H1 (cell line): ENCODE data around the gene NANOS2. TPM values are rescaled to one million over a fixed set of nuclear protein-coding genes. Genes with fewer than 3 reads are reported as not detected.

Source experiments
- EP300 ChIP-seq, 2 experiments: IDR thresholded peaks; 1 replicate in 1 of 2; 2 replicates in 1 of 2; pipeline ENCODE4 v1.6.1; 2011 to 2012; ENCODE audit warnings: low read depth in 2 of 2, low read length in 2 of 2, mild to moderate bottlenecking in 2 of 2, borderline replicate concordance in 1 of 2, inconsistent platforms in 1 of 2, moderate library complexity in 1 of 2
- HDAC2 ChIP-seq, 2 experiments: fragments of 300-600 bp in 1 of 2; sonication (generic) in 1 of 2; IDR thresholded peaks; 2 replicates each; pipeline ENCODE4 v1.6.1; 2011 to 2012; ENCODE audit warnings: low read depth in 2 of 2, low read length in 2 of 2, mild to moderate bottlenecking in 2 of 2, moderate library complexity in 2 of 2, borderline replicate concordance in 1 of 2, inconsistent platforms in 1 of 2
- NANOG ChIP-seq: IDR thresholded peaks from 2 replicates; pipeline ENCODE4 v1.6.1; 2011; ENCODE audit warnings: low read length, low read depth, mild to moderate bottlenecking, inconsistent platforms; ENCODE audit not compliant: insufficient read depth, poor library complexity, severe bottlenecking
- SAP30 ChIP-seq: fragments of 300-600 bp; sonication (generic); IDR thresholded peaks from 2 replicates; pipeline ENCODE4 v1.7.1; 2012; ENCODE audit warnings: low read length, moderate library complexity, mild to moderate bottlenecking, inconsistent platforms; ENCODE audit not compliant: insufficient read depth, insufficient replicate concordance
- polyA plus RNA-seq, 7 experiments: library from polyadenylated mRNA; depleted of rRNA in 3 of 7; stranded (reverse) in 5 of 7; unstranded in 2 of 7; fragments of >200 nt in 5 of 7; fragments of 200-250 nt in 2 of 7; gene quantifications; 1 replicate in 5 of 7; 2 replicates in 1 of 7; 4 replicates in 1 of 7; pipeline versions ENCODE4 v1.2.1 to v1.2.3, GENCODE V29; 2011 to 2013; ENCODE audit warnings: missing spikeins in 2 of 7, mixed read lengths in 2 of 7
- total RNA-seq: library from RNA; stranded (reverse); fragmentation: NEBNext Ultra II Directional; extraction: Animal tissue kit (Norgen Biotek cat#: 25700); gene quantifications from 2 replicates; pipeline ENCODE4 v1.2.1, GENCODE V29; 2021
- TF ChIP-seq, protein P1 (sequence below): fragments of 300-600 bp; sonication (generic); IDR thresholded peaks from 2 replicates; pipeline ENCODE4 v1.7.1; 2012; ENCODE audit warnings: low read length, moderate library complexity, mild to moderate bottlenecking, inconsistent platforms; ENCODE audit not compliant: insufficient replicate concordance
- TF ChIP-seq, protein P2 (sequence below): IDR thresholded peaks from 2 replicates; pipeline ENCODE4 v1.6.1; 2012; ENCODE audit warnings: low read length, inconsistent platforms

Gene NANOS2
- total and polyA plus RNA-seq, 2 of the 8 experiments (the other 6 are each of a cell fraction or from before 2014, with no cell fraction given): 0.20 TPM; not detected in 1

DNA sequence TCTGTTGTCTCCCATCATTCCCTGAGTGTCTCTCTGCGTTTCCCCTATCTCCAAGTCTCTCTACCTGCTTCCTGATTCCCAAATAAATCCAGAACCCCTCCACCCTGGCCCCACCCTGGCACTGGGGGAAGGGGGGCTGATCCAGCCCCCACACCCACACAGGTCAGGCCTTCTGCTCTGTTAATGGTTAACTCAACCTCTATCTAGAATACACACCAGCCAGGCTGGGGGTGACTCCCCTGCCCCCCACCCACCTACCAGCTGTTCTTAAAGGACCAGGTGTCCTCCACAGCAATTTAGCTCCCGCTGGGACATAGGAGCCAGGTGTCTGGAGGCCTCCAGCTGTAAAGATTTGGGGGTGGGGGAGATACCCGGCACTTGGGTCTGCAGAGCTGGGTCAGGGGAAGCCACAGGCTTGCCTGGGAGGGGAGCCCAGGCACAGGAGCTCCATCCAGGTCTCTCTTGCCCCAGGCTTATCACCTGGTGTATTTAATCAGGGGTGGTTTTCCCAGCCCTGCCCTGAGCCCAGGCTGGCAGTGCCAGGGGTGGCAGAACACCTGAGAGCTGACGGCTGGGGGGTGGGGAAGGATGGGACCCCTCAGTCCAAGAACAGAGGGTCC lies 32.6 kb downstream of the NANOS2 start (continued):
- TF ChIP-seq HDAC2 (IDR thresholded peaks at IDR 0.05; ENCODE audit: borderline replicate concordance in 1 of 2, low read depth in 2 of 2, low read length in 2 of 2) (0 out of 4 replicates have a peak, but pooled peaks of 1 of the 2 experiments have one; percentile 28), SAP30 (peak; percentile 11), NANOG (peak; percentile 70), EP300 (IDR thresholded peaks at IDR 0.05; ENCODE audit: borderline replicate concordance in 1 of 2, low read depth in 2 of 2, low read length in 2 of 2) (peak in 1 of 2 experiments; percentile 71; a peak in 1 of 3 replicates)
- TF ChIP-seq, protein P1, sequence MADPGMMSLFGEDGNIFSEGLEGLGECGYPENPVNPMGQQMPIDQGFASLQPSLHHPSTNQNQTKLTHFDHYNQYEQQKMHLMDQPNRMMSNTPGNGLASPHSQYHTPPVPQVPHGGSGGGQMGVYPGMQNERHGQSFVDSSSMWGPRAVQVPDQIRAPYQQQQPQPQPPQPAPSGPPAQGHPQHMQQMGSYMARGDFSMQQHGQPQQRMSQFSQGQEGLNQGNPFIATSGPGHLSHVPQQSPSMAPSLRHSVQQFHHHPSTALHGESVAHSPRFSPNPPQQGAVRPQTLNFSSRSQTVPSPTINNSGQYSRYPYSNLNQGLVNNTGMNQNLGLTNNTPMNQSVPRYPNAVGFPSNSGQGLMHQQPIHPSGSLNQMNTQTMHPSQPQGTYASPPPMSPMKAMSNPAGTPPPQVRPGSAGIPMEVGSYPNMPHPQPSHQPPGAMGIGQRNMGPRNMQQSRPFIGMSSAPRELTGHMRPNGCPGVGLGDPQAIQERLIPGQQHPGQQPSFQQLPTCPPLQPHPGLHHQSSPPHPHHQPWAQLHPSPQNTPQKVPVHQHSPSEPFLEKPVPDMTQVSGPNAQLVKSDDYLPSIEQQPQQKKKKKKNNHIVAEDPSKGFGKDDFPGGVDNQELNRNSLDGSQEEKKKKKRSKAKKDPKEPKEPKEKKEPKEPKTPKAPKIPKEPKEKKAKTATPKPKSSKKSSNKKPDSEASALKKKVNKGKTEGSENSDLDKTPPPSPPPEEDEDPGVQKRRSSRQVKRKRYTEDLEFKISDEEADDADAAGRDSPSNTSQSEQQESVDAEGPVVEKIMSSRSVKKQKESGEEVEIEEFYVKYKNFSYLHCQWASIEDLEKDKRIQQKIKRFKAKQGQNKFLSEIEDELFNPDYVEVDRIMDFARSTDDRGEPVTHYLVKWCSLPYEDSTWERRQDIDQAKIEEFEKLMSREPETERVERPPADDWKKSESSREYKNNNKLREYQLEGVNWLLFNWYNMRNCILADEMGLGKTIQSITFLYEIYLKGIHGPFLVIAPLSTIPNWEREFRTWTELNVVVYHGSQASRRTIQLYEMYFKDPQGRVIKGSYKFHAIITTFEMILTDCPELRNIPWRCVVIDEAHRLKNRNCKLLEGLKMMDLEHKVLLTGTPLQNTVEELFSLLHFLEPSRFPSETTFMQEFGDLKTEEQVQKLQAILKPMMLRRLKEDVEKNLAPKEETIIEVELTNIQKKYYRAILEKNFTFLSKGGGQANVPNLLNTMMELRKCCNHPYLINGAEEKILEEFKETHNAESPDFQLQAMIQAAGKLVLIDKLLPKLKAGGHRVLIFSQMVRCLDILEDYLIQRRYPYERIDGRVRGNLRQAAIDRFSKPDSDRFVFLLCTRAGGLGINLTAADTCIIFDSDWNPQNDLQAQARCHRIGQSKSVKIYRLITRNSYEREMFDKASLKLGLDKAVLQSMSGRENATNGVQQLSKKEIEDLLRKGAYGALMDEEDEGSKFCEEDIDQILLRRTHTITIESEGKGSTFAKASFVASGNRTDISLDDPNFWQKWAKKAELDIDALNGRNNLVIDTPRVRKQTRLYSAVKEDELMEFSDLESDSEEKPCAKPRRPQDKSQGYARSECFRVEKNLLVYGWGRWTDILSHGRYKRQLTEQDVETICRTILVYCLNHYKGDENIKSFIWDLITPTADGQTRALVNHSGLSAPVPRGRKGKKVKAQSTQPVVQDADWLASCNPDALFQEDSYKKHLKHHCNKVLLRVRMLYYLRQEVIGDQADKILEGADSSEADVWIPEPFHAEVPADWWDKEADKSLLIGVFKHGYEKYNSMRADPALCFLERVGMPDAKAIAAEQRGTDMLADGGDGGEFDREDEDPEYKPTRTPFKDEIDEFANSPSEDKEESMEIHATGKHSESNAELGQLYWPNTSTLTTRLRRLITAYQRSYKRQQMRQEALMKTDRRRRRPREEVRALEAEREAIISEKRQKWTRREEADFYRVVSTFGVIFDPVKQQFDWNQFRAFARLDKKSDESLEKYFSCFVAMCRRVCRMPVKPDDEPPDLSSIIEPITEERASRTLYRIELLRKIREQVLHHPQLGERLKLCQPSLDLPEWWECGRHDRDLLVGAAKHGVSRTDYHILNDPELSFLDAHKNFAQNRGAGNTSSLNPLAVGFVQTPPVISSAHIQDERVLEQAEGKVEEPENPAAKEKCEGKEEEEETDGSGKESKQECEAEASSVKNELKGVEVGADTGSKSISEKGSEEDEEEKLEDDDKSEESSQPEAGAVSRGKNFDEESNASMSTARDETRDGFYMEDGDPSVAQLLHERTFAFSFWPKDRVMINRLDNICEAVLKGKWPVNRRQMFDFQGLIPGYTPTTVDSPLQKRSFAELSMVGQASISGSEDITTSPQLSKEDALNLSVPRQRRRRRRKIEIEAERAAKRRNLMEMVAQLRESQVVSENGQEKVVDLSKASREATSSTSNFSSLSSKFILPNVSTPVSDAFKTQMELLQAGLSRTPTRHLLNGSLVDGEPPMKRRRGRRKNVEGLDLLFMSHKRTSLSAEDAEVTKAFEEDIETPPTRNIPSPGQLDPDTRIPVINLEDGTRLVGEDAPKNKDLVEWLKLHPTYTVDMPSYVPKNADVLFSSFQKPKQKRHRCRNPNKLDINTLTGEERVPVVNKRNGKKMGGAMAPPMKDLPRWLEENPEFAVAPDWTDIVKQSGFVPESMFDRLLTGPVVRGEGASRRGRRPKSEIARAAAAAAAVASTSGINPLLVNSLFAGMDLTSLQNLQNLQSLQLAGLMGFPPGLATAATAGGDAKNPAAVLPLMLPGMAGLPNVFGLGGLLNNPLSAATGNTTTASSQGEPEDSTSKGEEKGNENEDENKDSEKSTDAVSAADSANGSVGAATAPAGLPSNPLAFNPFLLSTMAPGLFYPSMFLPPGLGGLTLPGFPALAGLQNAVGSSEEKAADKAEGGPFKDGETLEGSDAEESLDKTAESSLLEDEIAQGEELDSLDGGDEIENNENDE: no peak
- TF ChIP-seq, protein P2, sequence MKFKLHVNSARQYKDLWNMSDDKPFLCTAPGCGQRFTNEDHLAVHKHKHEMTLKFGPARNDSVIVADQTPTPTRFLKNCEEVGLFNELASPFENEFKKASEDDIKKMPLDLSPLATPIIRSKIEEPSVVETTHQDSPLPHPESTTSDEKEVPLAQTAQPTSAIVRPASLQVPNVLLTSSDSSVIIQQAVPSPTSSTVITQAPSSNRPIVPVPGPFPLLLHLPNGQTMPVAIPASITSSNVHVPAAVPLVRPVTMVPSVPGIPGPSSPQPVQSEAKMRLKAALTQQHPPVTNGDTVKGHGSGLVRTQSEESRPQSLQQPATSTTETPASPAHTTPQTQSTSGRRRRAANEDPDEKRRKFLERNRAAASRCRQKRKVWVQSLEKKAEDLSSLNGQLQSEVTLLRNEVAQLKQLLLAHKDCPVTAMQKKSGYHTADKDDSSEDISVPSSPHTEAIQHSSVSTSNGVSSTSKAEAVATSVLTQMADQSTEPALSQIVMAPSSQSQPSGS: no peak
